Measurements from ENCODE around the gene SYT17.

Gene SYT17

DNA sequence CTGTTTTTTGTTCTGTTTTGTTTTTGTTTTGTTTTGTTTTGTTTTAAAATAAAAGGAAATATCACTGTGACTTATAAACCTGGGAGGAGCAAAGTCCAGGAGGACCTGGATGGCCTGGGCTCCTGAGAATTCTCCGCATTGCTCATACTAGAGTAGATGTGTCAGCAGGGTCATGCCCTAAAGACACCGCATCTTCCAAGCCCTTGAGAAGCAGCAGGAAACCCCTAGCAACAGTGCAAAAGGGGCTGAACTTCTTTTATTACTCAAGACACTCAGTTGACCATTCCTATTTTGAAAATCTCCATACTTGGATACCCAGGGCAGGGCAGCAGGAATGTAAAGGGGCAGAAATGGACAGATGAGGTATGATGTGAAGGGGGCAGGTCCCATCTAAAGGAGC is 51.8 kb downstream of the SYT17 start:
- intact Hi-C loops (cut with DNase I; ENCODE audit: low total_unique reads), result no loop called here
- Histone ChIP-seq H3K36me3 (peaks cover 0 to 7% (median 6%) of the 10 kb centered on the region in 3 donors), H3K4me3 (no peak overlapping the region), H3K27ac (no peak overlapping the region), H3K9me3 (no peaks in the 10 kb centered on the region), H3K27me3 (no peaks in the 10 kb centered on the region), H3K4me1 (no peaks in the 10 kb centered on the region)
- no peak for DNase-seq
- TF ChIP-seq, protein P1, sequence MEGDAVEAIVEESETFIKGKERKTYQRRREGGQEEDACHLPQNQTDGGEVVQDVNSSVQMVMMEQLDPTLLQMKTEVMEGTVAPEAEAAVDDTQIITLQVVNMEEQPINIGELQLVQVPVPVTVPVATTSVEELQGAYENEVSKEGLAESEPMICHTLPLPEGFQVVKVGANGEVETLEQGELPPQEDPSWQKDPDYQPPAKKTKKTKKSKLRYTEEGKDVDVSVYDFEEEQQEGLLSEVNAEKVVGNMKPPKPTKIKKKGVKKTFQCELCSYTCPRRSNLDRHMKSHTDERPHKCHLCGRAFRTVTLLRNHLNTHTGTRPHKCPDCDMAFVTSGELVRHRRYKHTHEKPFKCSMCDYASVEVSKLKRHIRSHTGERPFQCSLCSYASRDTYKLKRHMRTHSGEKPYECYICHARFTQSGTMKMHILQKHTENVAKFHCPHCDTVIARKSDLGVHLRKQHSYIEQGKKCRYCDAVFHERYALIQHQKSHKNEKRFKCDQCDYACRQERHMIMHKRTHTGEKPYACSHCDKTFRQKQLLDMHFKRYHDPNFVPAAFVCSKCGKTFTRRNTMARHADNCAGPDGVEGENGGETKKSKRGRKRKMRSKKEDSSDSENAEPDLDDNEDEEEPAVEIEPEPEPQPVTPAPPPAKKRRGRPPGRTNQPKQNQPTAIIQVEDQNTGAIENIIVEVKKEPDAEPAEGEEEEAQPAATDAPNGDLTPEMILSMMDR (IDR thresholded peaks at IDR 0.05), result no peak

DNA sequence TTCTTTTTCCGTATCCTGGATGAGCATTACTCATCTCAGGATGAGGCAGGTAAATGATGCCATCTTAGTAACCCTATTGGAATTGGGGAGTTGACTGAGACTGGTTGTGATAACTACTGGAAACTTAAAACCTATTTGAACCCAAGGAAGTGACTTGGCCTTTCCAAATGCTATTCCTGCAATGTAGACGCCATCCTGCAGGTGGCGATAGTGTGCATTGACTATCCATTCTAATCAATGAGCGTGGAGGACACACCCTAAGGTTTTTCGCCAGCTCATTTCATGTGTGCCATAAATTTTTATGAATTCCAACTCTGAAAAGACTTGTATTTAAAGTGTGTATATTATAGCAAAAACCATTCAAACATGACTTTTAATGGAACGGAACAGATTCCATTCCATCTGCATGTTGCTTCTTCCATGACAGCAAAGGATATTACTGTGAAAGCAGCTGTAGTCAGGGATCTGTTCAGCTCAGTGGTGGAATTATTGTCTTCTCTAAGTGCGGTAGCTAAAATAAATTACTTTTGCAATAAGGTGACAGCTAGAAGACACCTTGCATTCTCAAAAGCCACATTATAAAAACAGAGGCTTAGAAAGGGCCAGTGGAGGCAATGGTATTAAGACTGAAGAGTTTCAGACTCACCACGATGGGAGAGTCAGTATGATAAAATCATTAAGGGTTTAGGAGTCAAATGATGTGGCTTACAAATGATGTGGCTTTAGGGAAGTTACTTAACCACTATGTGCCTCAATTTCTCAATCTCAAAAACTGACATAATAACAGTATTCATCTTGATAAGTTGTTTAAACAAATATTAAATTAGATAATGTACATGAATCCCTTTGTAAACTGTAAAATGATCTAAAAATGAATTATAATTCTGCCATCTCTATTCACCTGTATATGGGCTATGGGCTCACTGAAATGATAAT is 55.5 kb downstream of the SYT17 start:
- H3K27me3 ChIP-seq, result no peaks in the 10 kb centered on the region
- H3K27ac ChIP-seq, result no peak overlapping the region
- H3K4me3 ChIP-seq, result no peak overlapping the region
- TF ChIP-seq, protein P1 (IDR thresholded peaks at IDR 0.05), result peak in 1 of 2 experiments; percentile 7
- H3K36me3 ChIP-seq, result peaks cover 0 to 36% (median 19%) of the 10 kb centered on the region in 3 donors
- H3K4me1 ChIP-seq, result no peaks in the 10 kb centered on the region
- no peak for DNase-seq
- intact Hi-C loops (cut with DNase I; ENCODE audit: low total_unique reads), result loop anchor here (2.0 kb wide), 1 partner anchor 21 kb away; no protein-coding TSS in a partner anchor
- H3K9me3 ChIP-seq, result peaks cover 0 to 8% (median 0%) of the 10 kb centered on the region in 3 donors

DNA sequence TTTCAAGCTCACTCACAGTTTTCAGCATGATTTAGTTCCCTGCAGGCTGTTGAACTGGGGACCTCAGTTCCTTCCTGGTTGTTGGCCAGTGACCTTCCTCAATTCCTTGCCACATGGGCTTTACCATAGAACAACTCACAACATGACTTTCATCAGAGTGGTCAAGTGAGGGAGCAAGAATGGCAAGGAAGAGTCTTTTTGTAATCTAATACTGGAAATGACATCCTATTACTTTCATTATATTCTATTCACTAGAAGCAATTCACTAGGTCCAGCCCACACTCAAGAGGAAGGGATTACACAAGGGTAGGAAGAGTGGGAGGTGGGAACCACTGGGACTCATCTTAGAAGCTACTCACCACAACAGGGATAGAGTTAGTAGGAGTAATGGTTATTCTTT is 57.6 kb downstream of the SYT17 start:
- H3K36me3 ChIP-seq, result peaks cover 0 to 36% (median 19%) of the 10 kb centered on the region in 3 donors
- no peaks in the 10 kb centered on the region for H3K27me3 ChIP-seq
- intact Hi-C loops (cut with DNase I; ENCODE audit: low total_unique reads), result loop anchor here (2.0 kb wide), 1 partner anchor 19 kb away; no protein-coding TSS in a partner anchor
- no peak overlapping the region for H3K4me3 ChIP-seq
- no peak overlapping the region for H3K27ac ChIP-seq
- H3K4me1 ChIP-seq, result no peaks in the 10 kb centered on the region
- no peak for DNase-seq
- TF ChIP-seq, protein P1 (IDR thresholded peaks at IDR 0.05), result no peak
- H3K9me3 ChIP-seq, result peaks cover 0 to 8% (median 0%) of the 10 kb centered on the region in 3 donors

DNA sequence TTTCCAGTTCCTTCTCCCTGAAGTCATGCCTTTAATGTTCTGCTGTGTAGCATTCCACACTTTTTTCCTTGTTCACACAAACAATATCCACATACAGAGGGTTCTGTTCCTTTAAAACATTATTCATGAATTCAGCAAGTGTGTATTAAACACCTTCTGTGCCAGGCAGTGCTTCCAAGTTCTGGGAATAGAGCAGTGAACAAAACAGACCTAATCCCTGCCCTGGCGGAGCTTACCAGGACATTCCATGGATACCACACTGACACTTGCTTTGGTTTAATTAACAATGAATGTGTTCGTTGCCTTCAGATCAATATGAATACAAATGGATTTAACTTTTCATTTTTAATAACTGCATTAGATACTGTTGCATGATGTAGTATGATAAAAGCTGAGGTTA is 59.6 kb downstream of the SYT17 start:
- H3K9me3 ChIP-seq, result peaks cover 0 to 8% (median 0%) of the 10 kb centered on the region in 3 donors
- no peak for DNase-seq
- H3K27ac ChIP-seq, result no peak overlapping the region
- H3K4me1 ChIP-seq, result no peaks in the 10 kb centered on the region
- intact Hi-C loops (cut with DNase I; ENCODE audit: low total_unique reads), result no loop called here
- H3K4me3 ChIP-seq, result no peak overlapping the region
- H3K27me3 ChIP-seq, result no peaks in the 10 kb centered on the region
- TF ChIP-seq, protein P1 (IDR thresholded peaks at IDR 0.05), result no peak
- peaks cover 0 to 36% (median 19%) of the 10 kb centered on the region in 3 donors for H3K36me3 ChIP-seq

DNA sequence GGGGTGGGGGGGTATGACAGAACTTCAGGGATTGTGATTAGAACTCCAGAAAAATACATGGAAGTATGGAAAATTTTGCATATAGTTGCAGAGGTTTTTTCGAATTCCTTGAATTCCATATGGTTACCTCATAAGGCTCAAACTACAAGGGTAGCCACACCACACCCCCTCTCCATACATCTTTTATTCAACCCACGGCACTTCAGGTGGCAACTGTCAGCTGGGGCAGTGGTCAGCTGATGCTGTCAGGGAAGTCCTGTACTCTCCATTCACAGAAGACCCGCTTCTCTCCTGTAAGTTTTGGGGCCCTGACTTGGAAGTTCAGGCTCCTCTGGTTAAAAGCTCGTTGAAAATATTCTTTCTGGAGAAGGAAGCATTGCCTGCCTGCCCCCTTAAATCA is 60.0 kb downstream of the SYT17 start:
- Histone ChIP-seq H3K9me3 (peaks cover 0 to 8% (median 0%) of the 10 kb centered on the region in 3 donors), H3K4me3 (no peak overlapping the region), H3K4me1 (no peaks in the 10 kb centered on the region), H3K36me3 (peaks cover 0 to 36% (median 19%) of the 10 kb centered on the region in 3 donors), H3K27ac (no peak overlapping the region), H3K27me3 (no peaks in the 10 kb centered on the region)
- TF ChIP-seq, protein P1 (IDR thresholded peaks at IDR 0.05), result no peak
- no peak for DNase-seq
- intact Hi-C loops (cut with DNase I; ENCODE audit: low total_unique reads), result no loop called here

Data from tibial artery (tissue), 4 donors.